Panc1 (cell line): ENCODE results near the gene SORT1. TPM values are rescaled to one million over a fixed set of nuclear protein-coding genes. Genes with fewer than 3 reads are reported as not detected.

ENCODE experiments used
- ATAC-seq: fragments of 200-7000 bp; cut with Tn5 transposase; 2 replicates; pipeline ENCODE4 v1.9.1; 2020; ENCODE audit warnings: mild to moderate bottlenecking, moderate library complexity
- BruUV-seq: library from RNA; stranded (reverse); fragments of 400-500 nt; replicated peaks from 2 replicates; lab custom pipeline; 2021; lab: Mats Ljungman, UMichigan
- CTCF ChIA-PET: fragments of 300-600 bp; sonication (Branson Sonifier 250); formaldehyde crosslinking; loops from one replicate; lab custom pipeline; 2022; ENCODE audit warnings: antibody characterized with exemption; lab: Charles Lee
- POLR2A ChIA-PET: fragments of 300-600 bp; sonication (Branson Sonifier 250); formaldehyde crosslinking; loops from one replicate; lab custom pipeline; 2022; ENCODE audit warnings: antibody characterized with exemption; lab: Charles Lee
- DNase-seq: peaks from one replicate; pipeline ENCODE4 v3.0.0-alpha.2; 2010; ENCODE audit warnings: low read depth, low spot score
- H3K27ac ChIP-seq: 2 replicates; pipeline ENCODE4 v1.5.1; 2011; ENCODE audit warnings: mild to moderate bottlenecking, low read length, inconsistent platforms
- H3K27me3 ChIP-seq: fragments of 200-500 bp; sonication (Bioruptor generic); 2 replicates; pipeline ENCODE4 v1.6.0; 2014; ENCODE audit warnings: low read length, inconsistent platforms; ENCODE audit not compliant: control insufficient read depth, insufficient read depth
- H3K36me3 ChIP-seq: fragments of 200-500 bp; sonication (Bioruptor generic); 2 replicates; pipeline ENCODE4 v1.5.1; 2014; ENCODE audit warnings: inconsistent platforms, mild to moderate bottlenecking, low read length, moderate library complexity; ENCODE audit not compliant: control insufficient read depth, insufficient read depth
- H3K4me1 ChIP-seq: 2 replicates; pipeline ENCODE4 v1.5.1; 2011; ENCODE audit warnings: inconsistent platforms, mild to moderate bottlenecking, low read length, moderate library complexity; ENCODE audit not compliant: control insufficient read depth, insufficient read depth
- H3K4me3 ChIP-seq, 2 experiments: 2 replicates each; pipeline ENCODE4 v1.5.1; 2011 to 2012; ENCODE audit warnings: low read depth in 2 of 2, low read length in 2 of 2, mild to moderate bottlenecking in 2 of 2, inconsistent platforms in 1 of 2, moderate library complexity in 1 of 2
- H3K9me3 ChIP-seq: fragments of 200-500 bp; sonication (Bioruptor generic); 2 replicates; pipeline ENCODE4 v1.5.1; 2014; ENCODE audit warnings: low read depth, mild to moderate bottlenecking, inconsistent platforms, low read length, moderate library complexity; ENCODE audit not compliant: control insufficient read depth, insufficient read depth
- CTCF ChIP-seq: fragments of 450-650 bp; IDR thresholded peaks from 2 replicates; pipeline ENCODE4 v1.5.1; 2017; ENCODE audit warnings: mild to moderate bottlenecking
- POLR2AphosphoS5 ChIP-seq: IDR thresholded peaks from 2 replicates; pipeline ENCODE4 v1.6.1; 2012; ENCODE audit warnings: mild to moderate bottlenecking, low read depth, low read length, moderate library complexity
- REST ChIP-seq, 2 experiments: IDR thresholded peaks; 2 replicates each; pipeline ENCODE4 v1.6.1; 2011 to 2012; ENCODE audit warnings: low read depth in 2 of 2, control low read depth in 1 of 2, low read length in 1 of 2, mild to moderate bottlenecking in 1 of 2, moderate library complexity in 1 of 2; ENCODE audit not compliant: insufficient read depth in 1 of 2
- SIN3A ChIP-seq: IDR thresholded peaks from 2 replicates; pipeline ENCODE4 v1.6.1; 2012; ENCODE audit warnings: low read depth, mild to moderate bottlenecking, low read length, moderate library complexity, borderline replicate concordance; ENCODE audit not compliant: insufficient read depth
- TCF7L2 ChIP-seq: IDR thresholded peaks from 2 replicates; pipeline ENCODE4 v1.6.1; 2011; ENCODE audit warnings: mild to moderate bottlenecking, low read depth, low read length, inconsistent platforms
- in situ Hi-C: cut with HindIII; loops from 2 replicates; pipeline ENCODE4 v1.10.0; 2016; ENCODE audit warnings: low sequenced_read_pairs, low pct_unique_long_range_greater_than_20kb
- intact Hi-C: fragments of 100-400 bp; cut with micrococcal nuclease; formaldehyde crosslinking; loops from one replicate; pipeline ENCODE4 v1.10.0; 2022; ENCODE audit not compliant: unreplicated experiment
- total RNA-seq: library from RNA; stranded (reverse); gene quantifications from one replicate; pipeline ENCODE4 v1.2.1, GENCODE V29; 2021; ENCODE audit not compliant: unreplicated experiment

SORT1 gene
- total RNA-seq, 1 experiment from 2014 or later = 25.1 TPM

- POLR2A ChIA-PET = no interaction called here
- H3K27ac ChIP-seq = no peak overlapping the region
- no peaks in the 10 kb centered on the region for H3K27me3 ChIP-seq
- H3K4me1 ChIP-seq = no peaks in the 10 kb centered on the region
- no peaks in the 10 kb centered on the region for H3K9me3 ChIP-seq
- ATAC-seq = no peak
- intact Hi-C loops = no loop called here
- CTCF ChIA-PET = no interaction called here
- no TSS peak for BruUV-seq
- TF ChIP-seq REST (IDR thresholded peaks at IDR 0.05; ENCODE audit: insufficient read depth in 1 of 2, low read depth in 2 of 2, low read length in 1 of 2) = no peak
- TF ChIP-seq CTCF = no peak
- TF ChIP-seq POLR2AphosphoS5 = no peak
- no peak for TF ChIP-seq TCF7L2
- no peak for TF ChIP-seq SIN3A
- in situ Hi-C loops = no loop called here
- DNase-seq = no peak
- no peak overlapping the region for H3K4me3 ChIP-seq
- H3K36me3 ChIP-seq = no peaks in the 10 kb centered on the region
Measured at GRCh38 chr1:109265741-109266330, 131.9 kb downstream of the SORT1 start.

DNA sequence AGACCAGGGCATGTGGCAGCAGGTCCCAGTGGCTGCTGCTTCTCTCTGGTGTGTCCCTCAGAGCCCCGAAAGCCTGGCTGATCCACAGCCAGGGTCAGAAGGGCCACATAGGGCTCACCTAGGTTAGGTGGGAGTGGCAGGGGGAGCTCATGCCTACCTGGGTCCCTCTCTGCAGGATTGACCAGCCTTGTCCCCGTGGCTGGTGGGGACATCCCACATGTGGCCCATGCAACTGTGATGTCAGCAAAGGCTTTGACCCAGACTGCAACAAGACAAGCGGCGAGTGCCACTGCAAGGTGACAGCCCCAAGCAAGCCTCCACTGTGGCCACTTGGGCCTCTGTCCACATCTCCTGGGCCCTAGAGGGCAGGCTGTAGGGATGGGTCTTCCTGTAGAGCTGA is 132.7 kb downstream of the SORT1 start:
- TF ChIP-seq CTCF (no peak), SIN3A (no peak), TCF7L2 (no peak), REST (IDR thresholded peaks at IDR 0.05; ENCODE audit: insufficient read depth in 1 of 2, low read depth in 2 of 2, low read length in 1 of 2) (no peak), POLR2AphosphoS5 (no peak)
- Histone ChIP-seq H3K27me3 (no peaks in the 10 kb centered on the region), H3K27ac (no peak overlapping the region), H3K9me3 (no peaks in the 10 kb centered on the region), H3K4me3 (no peak overlapping the region), H3K36me3 (no peaks in the 10 kb centered on the region), H3K4me1 (no peaks in the 10 kb centered on the region)
- BruUV-seq = no TSS peak
- ATAC-seq (no peak), DNase-seq (no peak)
- intact Hi-C loops (no loop called here), in situ Hi-C loops (no loop called here)
- ChIA-PET CTCF (interaction anchor here (0.6 kb wide), 1 partner anchor 134 kb away, joined by 5 read pairs; no protein-coding TSS in a partner anchor), POLR2A (no interaction called here)
